ELF-1 (cell line): Measurements from ENCODE around the gene APOF.
"Not testable (repeated sequence)": the region's sequence is repeated elsewhere in the genome, so short reads cannot be mapped to it uniquely, and the experiment has no call there.

Experiments
- DNase-seq: peaks from one replicate; pipeline ENCODE4 v3.0.0-alpha.2; 2016; ENCODE audit warnings: low read depth, low spot score

Gene APOF

DNA sequence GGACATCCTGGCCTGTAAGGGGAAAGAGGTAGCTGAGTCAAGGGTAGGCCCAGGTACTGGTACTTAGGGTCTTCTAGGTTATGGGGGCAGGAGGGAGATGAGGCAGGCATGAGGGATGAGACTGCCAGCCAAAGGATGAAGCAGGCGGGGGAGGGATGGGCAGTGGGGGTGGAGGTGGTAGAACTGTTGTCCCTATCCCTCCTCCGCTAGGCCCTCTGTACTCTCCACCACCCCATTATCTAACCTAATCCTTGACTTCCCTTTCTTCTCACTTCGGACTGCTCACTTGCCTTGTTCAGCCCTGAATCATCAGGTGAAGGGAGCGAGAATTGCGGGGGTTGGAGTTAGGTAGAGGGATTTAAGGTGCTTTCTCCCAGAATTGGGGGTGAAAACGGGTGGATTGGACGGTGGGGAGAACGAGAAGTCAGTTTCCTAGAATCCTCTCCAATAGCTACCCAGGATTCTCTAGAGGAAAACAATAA, 29.4 kb downstream of the APOF start:
- DNase-seq: no peak

DNA sequence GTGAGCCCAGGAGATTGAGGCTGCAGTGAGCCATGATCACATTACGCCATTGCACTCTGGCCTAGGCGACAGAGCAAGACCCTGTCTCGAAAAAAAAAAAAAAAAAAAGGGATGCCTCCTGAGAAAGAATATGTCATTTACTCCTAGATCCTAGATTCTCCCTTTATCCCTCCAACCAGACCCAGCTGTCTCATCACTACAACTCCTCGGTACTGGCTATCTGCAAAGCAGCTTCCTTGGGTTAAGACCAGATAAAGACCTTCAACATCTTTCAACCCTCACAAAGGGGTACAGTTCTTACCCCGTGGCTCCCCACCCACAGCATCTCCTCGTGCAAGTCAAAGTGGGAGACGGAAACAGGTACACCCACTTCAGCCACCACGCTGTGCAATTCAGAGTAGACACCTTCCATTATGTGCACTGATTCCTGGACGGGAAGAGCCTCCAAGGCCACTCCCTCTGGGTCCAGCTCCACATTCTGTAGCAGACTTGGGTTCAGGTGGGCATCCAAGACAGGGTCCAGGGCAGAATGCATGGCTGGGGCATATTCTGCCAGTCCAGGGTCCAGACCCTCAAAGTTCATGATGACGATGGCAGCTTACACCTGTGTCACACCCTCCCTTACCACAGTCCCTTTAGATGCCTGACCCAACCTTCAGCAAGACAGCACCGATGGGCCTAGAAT, 30.0 kb downstream of the APOF start:
- no peak for DNase-seq

DNA sequence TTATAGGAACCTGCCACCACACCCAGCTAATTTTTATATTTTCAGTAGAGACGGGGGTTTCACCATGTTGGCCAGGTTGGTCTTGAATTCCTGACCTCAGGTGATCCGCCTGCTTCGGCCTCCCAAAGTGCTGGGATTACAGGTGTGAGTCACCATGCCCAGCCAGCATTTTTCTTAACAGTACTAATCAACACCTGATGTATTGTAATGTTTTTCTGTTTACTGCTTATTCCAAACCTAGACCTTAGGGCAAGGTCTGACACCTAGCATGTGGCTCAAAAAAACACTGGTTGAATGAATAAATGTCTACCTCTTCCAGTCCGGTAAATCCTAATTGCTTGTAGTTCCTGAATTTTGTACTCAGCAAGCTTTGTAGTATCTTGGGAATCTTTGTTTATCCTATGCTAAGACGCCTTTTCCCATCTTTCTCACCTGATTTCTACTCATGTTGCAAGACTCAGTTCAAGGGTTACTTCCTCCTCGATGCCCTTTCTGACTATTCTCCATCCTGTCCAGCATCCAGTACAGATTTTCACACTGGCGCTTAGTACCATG, 31.6 kb downstream of the APOF start:
- no peak for DNase-seq

DNA sequence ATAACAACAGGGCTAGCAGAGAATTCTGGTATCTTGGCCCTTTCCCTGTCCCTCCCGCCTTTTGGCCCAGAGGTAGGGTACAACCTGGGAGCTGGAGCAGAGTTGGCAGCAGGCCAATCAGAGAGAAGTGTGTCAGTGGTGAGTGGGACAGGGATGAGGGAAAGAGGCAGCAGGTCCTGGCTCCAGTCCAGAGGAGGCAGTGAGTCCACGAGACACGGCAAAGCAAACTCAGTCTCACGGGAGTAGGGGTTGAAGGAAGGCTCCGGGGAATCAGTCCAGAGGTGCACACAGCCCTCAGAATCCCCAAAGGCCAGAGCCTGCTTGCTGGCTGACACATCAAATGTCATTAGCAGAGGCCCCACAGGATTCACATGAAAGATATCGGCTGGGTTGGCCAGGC, 36.1 kb downstream of the APOF start:
- DNase-seq: no peak

DNA sequence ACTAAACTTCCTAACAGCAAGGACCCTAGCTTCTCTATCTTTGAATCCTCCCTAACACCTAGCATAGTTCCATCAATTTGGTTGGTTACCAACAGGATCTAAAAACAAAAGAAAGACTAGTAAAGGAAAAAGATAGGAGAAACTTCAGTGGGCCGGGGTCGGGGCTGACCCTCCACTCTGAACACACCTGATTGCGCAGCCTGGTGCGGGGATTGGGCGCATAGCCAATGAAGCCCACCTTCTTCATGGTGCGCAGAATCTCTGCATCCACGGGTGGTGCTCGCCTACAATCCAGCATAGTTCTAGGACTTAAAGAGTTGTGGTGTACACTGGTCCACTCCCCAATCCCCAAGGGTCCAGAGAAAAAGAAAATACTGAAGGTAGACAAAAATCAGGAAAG, 36.5 kb downstream of the APOF start:
- no peak for DNase-seq

DNA sequence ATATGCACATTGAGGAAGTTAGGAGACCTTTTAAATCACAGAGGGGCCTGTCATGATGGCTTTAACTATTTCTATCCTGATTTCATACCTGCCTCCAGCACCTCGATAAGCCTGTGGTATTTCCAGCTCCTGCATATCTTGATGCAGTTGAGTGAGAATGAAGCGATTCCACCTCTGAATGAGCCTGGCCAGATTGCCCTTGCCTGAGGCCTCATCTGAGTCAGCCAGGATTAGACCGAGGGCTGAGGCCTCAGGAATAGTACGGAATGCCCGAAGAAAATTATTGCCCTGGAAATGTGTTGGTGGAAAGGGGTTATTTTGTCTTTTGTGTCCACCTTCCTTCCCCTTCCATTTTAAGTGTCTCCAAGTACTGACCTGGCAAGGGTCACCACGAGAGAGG, 38.5 kb downstream of the APOF start:
- DNase-seq: no peak

DNA sequence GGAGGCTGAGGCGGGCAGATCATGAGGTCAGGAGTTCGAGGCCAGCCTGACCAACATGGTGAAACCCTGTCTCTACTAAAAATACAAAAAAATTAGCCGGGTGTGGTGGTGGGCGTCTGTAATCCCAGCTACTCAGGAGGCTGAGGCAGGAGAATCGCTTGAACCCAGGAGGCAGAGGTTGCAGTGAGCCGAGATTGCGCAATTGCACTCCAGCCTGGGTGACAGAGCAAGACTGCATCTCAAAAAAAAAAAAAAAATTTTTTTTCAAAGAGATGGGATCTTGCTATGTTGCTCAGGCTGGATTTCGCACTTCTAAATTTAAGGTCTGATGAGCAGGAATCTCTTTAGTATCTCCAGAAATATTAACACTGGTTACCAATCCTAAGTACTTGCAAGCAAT, 41.0 kb downstream of the APOF start:
- DNase-seq: not testable (repeated sequence)

DNA sequence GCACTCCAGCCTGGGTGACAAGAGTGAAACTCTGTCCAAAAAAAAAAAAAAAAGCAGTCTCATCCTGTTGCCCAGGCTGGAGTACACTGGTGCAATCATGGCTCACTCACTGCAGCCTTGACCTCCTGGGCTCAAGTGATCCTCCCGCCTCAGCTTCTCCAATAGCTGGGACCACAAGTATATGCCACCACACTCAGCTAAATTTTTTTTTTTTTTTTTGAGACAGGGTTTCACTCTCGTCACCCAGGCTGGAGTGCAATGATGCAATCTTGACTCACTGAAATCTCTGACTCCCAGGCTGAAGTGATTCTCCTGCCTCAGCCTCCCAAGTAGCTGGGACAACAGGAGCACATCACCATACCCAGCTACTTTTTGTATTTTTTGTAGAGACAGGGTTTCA, 41.6 kb downstream of the APOF start:
- DNase-seq: no peak

DNA sequence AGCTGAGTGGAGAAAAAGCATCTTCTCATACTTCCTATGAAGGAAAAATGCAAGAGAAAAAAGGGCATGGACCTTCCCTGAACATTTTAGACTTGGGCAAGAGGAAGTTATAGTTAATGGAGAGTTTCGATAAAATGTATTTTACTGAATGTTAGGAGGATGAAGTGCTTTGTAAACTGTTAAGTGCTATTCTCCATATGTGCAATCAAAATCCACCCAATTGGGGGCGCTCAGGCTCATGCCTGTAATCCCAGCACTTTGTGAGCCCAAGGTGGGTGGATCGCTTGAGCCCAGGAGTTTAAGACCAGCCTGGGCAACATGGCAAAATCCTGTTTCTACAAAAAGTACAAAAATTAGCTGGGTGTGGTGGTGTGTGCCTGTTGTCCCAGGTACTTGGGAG, 45.0 kb downstream of the APOF start:
- DNase-seq: no peak

DNA sequence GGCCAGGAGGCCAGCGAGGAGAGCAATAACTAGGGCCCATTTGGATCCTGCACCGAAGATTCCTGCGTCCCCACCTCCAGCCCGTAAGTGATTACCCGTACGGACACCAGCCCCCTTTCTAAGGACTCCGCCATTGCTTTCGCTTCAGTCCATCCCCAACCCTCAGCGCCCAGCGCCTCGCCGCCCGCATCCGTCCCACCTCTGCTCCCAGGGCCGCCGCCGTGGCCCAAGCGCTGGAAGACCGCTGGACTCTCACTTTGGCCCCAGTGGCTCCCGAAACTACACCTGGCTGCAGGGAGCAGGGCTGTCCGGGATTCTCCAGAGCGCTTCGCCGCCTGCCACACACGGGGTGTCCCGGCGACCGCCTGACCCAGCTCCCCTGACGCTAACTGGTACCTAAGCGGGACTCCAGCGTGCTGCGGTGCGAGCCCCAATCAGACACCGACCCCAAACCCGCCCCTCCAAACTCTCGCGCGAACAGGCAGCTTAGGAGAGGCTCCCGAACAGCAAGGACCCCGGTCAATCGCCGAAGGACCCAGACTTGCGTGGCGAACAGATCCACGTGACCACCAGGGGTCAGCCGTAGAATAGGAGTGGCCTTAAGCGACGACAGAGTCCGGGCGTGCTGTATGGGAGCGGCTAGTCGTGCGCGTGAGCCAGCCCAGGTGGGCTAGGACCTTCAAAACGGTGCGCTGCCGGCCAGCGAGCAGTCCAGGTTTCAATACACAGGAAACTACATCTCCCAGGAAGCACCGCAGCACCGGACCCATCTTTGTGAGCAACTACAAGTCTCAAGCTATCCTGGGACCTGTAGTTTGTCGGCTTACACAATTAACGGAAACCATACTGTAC, 46.8 kb downstream of the APOF start, which contains the start of gene CNPY2:
CNPY2 (minus strand) TSS at position 367 of the 852 bp plus-strand sequence. CDS start 771 bp downstream, outside the sequence.
- peak; percentile 99 for DNase-seq

DNA sequence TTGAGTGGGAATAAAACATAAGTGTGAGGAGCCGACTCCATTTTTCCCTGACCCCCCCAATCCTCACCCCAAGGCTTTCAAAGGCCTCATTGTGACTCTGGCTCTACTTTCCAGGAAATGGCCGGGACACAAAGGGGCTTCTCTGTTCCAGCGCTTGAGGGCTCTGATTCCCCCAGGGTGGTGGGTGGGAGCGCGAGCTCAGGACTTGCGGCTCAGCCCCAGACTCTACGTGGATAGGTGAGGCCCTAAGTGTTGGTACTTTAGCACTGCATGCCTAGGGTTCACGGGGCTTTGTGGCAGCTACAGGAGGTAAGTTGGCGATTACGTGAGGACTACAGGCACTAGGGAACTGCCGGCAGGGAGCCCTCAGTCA, 47.4 kb downstream of the APOF start:
- no peak for DNase-seq

DNA sequence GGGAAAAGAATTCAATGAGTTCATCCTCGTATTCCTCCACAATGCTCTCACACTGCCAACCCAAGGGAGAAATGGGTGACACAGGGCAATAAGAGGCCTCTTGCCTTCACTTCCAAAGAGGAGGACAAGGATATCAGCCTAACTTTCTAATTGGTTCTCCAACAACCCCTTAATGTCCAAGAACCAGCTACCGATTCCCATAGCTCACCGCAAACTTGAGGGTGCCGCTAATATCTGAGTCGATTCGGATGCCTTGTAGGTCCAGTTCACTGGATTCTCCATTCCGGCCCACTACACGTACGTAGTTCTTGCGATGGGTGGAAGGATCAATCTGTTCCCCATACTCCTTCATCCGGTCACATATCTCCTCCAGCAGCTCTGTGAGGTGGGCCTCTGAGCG, 51.7 kb downstream of the APOF start:
- no peak for DNase-seq
